ENCODE results near the gene SLC2A6.

GRCh38 chr9:133494636-133495326 lies 15.9 kb upstream of the SLC2A6 start:
- TF ChIP-seq CTCF (IDR thresholded peaks at IDR 0.05; ENCODE audit: low read length) (no peak), EZH2 (optimal IDR thresholded peaks at IDR 0.05; ENCODE audit: low read depth, low read length) (no peak), EZH2phosphoT487 (IDR thresholded peaks at IDR 0.05; ENCODE audit: low read length) (no peak)

All from MM.1S (cell line).